K562 (cell line): Measurements from ENCODE around the gene FUT2. TPM values are rescaled to one million over a fixed set of nuclear protein-coding genes. Genes with fewer than 3 reads are reported as not detected.

Experiments
- ATAC-seq: fragments of 200-7000 bp; cut with Tn5 transposase; 3 replicates; pipeline ENCODE4 v1.9.1; 2020; ENCODE audit warnings: moderate library complexity
- BruUV-seq: library from RNA; stranded (reverse); fragments of 400-500 nt; replicated peaks from 2 replicates; lab custom pipeline; 2021; lab: Mats Ljungman, UMichigan
- CTCF ChIA-PET: fragments of 300-600 bp; formaldehyde crosslinking; extraction: SDS; loops from one replicate; lab custom pipeline; 2021; ENCODE audit warnings: low intra/inter-chr PET ratio; lab: Yijun Ruan, JAX
- POLR2A ChIA-PET: fragments of 300-600, 350-650 bp; sonication (Branson Sonifier 250); formaldehyde crosslinking; extraction: SDS; loops from one replicate; lab custom pipeline; 2021; ENCODE audit warnings: antibody characterized with exemption, inconsistent platforms; lab: Yijun Ruan, JAX
- DNase-seq, 4 experiments: peaks; one replicate each; pipeline versions ENCODE4 v3.0.0 to v3.0.0-alpha.2; 2011 to 2018; ENCODE audit warnings: low spot score in 3 of 4, mixed read lengths in 3 of 4; ENCODE audit errors: extremely low read depth in 1 of 4
- FAIRE-seq: peaks from 2 replicates; lab custom pipeline; 2011; peaks lifted over from hg19 to GRCh38; lab: Jason Lieb, UNC
- H2AFZ ChIP-seq: 2 replicates; pipeline ENCODE4 v1.6.0; 2011; ENCODE audit warnings: low read depth, low read length, control low read depth, inconsistent platforms
- H3K27ac ChIP-seq: fragments of 200-600 bp; 3 replicates; pipeline ENCODE4 v1.8.0; 2011; ENCODE audit warnings: low read depth, mild to moderate bottlenecking, control low read depth, inconsistent platforms, low read length, moderate library complexity, mixed read lengths; ENCODE audit errors: extremely low read depth
- H3K27me3 ChIP-seq, 2 experiments: fragments of 300-600 bp in 1 of 2; 2 replicates in 1 of 2; 3 replicates in 1 of 2; pipeline versions ENCODE4 v1.6.0 to v1.8.0; 2011; ENCODE audit warnings: inconsistent platforms in 2 of 2, low read length in 2 of 2, mild to moderate bottlenecking in 1 of 2, mixed read lengths in 1 of 2, moderate library complexity in 1 of 2; ENCODE audit not compliant: control insufficient read depth in 2 of 2, insufficient read depth in 2 of 2
- H3K36me3 ChIP-seq: fragments of 300-600 bp; 3 replicates; pipeline ENCODE4 v1.8.0; 2011; ENCODE audit warnings: mild to moderate bottlenecking, low read length, inconsistent platforms; ENCODE audit not compliant: control insufficient read depth, insufficient read depth
- H3K4me1 ChIP-seq, 2 experiments: fragments of 200-600 bp in 1 of 2; replicated peaks in 1 of 2; 2 replicates in 1 of 2; 3 replicates in 1 of 2; pipeline versions ENCODE4 v1.5.1 to v1.8.0; 2011; ENCODE audit warnings: inconsistent platforms in 2 of 2, low read length in 2 of 2, mild to moderate bottlenecking in 1 of 2, mixed read lengths in 1 of 2, moderate library complexity in 1 of 2; ENCODE audit not compliant: control insufficient read depth in 2 of 2, insufficient read depth in 2 of 2
- H3K4me2 ChIP-seq: 2 replicates; pipeline ENCODE4 v1.6.1; 2011; ENCODE audit warnings: low read length, control low read depth, inconsistent platforms, mixed read lengths; ENCODE audit not compliant: insufficient read depth
- H3K4me3 ChIP-seq: fragments of 200-600 bp; sonication (generic), shearing (Covaris generic); 2 replicates; pipeline ENCODE4 v1.5.1; 2016; ENCODE audit warnings: control low read depth, inconsistent platforms
- H3K79me2 ChIP-seq: fragments of 200-600 bp; 3 replicates; pipeline ENCODE4 v1.8.0; 2011; ENCODE audit warnings: low read length, inconsistent platforms; ENCODE audit not compliant: control insufficient read depth, insufficient read depth
- H3K9ac ChIP-seq, 2 experiments: 2 replicates each; pipeline versions ENCODE4 v1.6.0 to v1.6.1; 2011; ENCODE audit warnings: low read depth in 2 of 2, low read length in 2 of 2, control low read depth in 1 of 2, inconsistent platforms in 1 of 2, mild to moderate bottlenecking in 1 of 2, mixed read lengths in 1 of 2; ENCODE audit not compliant: insufficient read depth in 1 of 2
- H3K9me1 ChIP-seq: one replicate; pipeline ENCODE4 v1.6.0; 2011; ENCODE audit warnings: inconsistent platforms, mild to moderate bottlenecking, low read length, moderate library complexity; ENCODE audit not compliant: control insufficient read depth, insufficient read depth
- H3K9me3 ChIP-seq: replicated peaks from 2 replicates; pipeline ENCODE4 v1.5.1; 2011; ENCODE audit warnings: low read depth, low read length, inconsistent platforms; ENCODE audit not compliant: control insufficient read depth, insufficient read depth
- H4K20me1 ChIP-seq: replicated peaks from 2 replicates; pipeline ENCODE4 v1.6.1; 2011; ENCODE audit warnings: low read length, inconsistent platforms, mixed read lengths; ENCODE audit not compliant: control insufficient read depth, insufficient read depth
- DMBX1 ChIP-seq: fragments of 250-450 bp; sonication (Bioruptor Pico); IDR thresholded peaks from 2 replicates; pipeline ENCODE4 v1.8.0; 2022; ENCODE audit warnings: inconsistent platforms, mild to moderate bottlenecking, moderate library complexity, borderline replicate concordance
- FOSL1 ChIP-seq: fragments of 200-800 bp; sonication (Bioruptor generic); conservative IDR thresholded peaks from 2 replicates; pipeline ENCODE4 v1.6.1; 2016; ENCODE audit warnings: missing genetic modification characterization, missing compliant biosample characterization
- GABPB1 ChIP-seq: sonication (generic); formaldehyde crosslinking; IDR thresholded peaks from 2 replicates; pipeline ENCODE4 v1.8.0; 2022; ENCODE audit warnings: mild to moderate bottlenecking, missing genetic modification reagents
- HDAC1 ChIP-seq, 2 experiments: fragments of 450-650 bp; IDR thresholded peaks; 2 replicates each; pipeline ENCODE4 v1.6.1; 2016 to 2017; ENCODE audit warnings: inconsistent platforms in 1 of 2, mild to moderate bottlenecking in 1 of 2, moderate library complexity in 1 of 2
- JUN ChIP-seq, 2 experiments: sonication (generic) in 1 of 2; formaldehyde crosslinking in 1 of 2; IDR thresholded peaks; 2 replicates each; pipeline versions ENCODE4 v1.6.1 to v1.8.0; 2012 to 2022; ENCODE audit warnings: borderline replicate concordance in 2 of 2, mild to moderate bottlenecking in 2 of 2, improper control_type of control experiment in 1 of 2, low read depth in 1 of 2, low read length in 1 of 2, missing genetic modification reagents in 1 of 2
- JUND ChIP-seq, 2 experiments: IDR thresholded peaks; 2 replicates in 1 of 2; 3 replicates in 1 of 2; pipeline ENCODE4 v1.6.1; 2011; ENCODE audit warnings: borderline replicate concordance in 2 of 2, low read depth in 2 of 2, low read length in 2 of 2, improper control_type of control experiment in 1 of 2, missing biosample characterization in 1 of 2, missing genetic modification characterization in 1 of 2, missing genetic modification reagents in 1 of 2
- KDM1A ChIP-seq, 2 experiments: fragments of 450-650 bp; IDR thresholded peaks; 2 replicates each; pipeline ENCODE4 v1.6.1; 2016; ENCODE audit warnings: mild to moderate bottlenecking in 2 of 2
- MAZ ChIP-seq, 2 experiments: fragments of 450-650 bp in 1 of 2; sonication (generic) in 1 of 2; formaldehyde crosslinking; IDR thresholded peaks in 1 of 2; conservative IDR thresholded peaks in 1 of 2; 2 replicates each; pipeline versions ENCODE4 v1.4.0 to v1.5.0; 2020; ENCODE audit warnings: mild to moderate bottlenecking in 1 of 2, missing genetic modification reagents in 1 of 2
- PHF21A ChIP-seq: fragments of 450-650 bp; IDR thresholded peaks from 2 replicates; pipeline ENCODE4 v1.6.1; 2017; ENCODE audit warnings: low read depth, borderline replicate concordance
- POLR2G ChIP-seq: fragments of 200-400 bp; formaldehyde crosslinking; IDR thresholded peaks from 2 replicates; pipeline ENCODE4 v1.6.1; 2017; ENCODE audit warnings: low read depth, mild to moderate bottlenecking, antibody characterized with exemption, low read length, moderate library complexity
- RB1 ChIP-seq: fragments of 450-650 bp; IDR thresholded peaks from 2 replicates; pipeline ENCODE4 v1.6.1; 2017; ENCODE audit warnings: low read depth, mild to moderate bottlenecking
- RCOR1 ChIP-seq, 2 experiments: IDR thresholded peaks; 2 replicates each; pipeline ENCODE4 v1.6.1; 2012; ENCODE audit warnings: low read depth in 2 of 2, low read length in 2 of 2, borderline replicate concordance in 1 of 2, improper control_type of control experiment in 1 of 2
- SOX6 ChIP-seq: fragments of 450-650 bp; IDR thresholded peaks from 2 replicates; pipeline ENCODE4 v1.6.1; 2014; ENCODE audit warnings: mild to moderate bottlenecking
- YBX1 ChIP-seq: fragments of 450-650 bp; IDR thresholded peaks from 2 replicates; pipeline ENCODE4 v1.7.1; 2016; ENCODE audit warnings: mild to moderate bottlenecking
- WGBS: fragments of 100-300 bp; shearing (Covaris generic); methylation state at CpG from one replicate; pipeline ENCODE4 v1.1.6; 2016; ENCODE audit warnings: low coverage, mixed read lengths; ENCODE audit not compliant: insufficient coverage; ENCODE audit errors: missing lambda C conversion rate; 5-methylcytosine and 5-hydroxymethylcytosine counted together
- in situ Hi-C: fragments of 300-500 bp; cut with MboI; formaldehyde crosslinking; loops from 4 replicates; pipeline ENCODE4 v1.15.0; 2018; ENCODE audit warnings: inconsistent platforms, mixed read lengths
- intact Hi-C: fragments of 100-400 bp; cut with micrococcal nuclease; formaldehyde crosslinking; loops from 2 replicates; pipeline ENCODE4 v1.14.2; 2022
- polyA plus RNA-seq, 8 experiments: library from polyadenylated mRNA; depleted of rRNA in 4 of 8; stranded (reverse) in 5 of 8; unstranded in 3 of 8; fragments of >200 nt; fragmentation: Nextera tagmentation in 2 of 8; fragmentation: Illumina TruSeq in 1 of 8; extraction: Ambion mirVana in 2 of 8; extraction: Trizol in 1 of 8; gene quantifications; 2 replicates each; pipeline versions ENCODE4 v1.2.1 to v1.2.3, GENCODE V29; 2011 to 2014; ENCODE audit warnings: inconsistent platforms in 1 of 8, missing spikeins in 1 of 8
- total RNA-seq, 7 experiments: library from RNA; depleted of rRNA in 6 of 7; stranded (reverse); fragments of >200 nt in 6 of 7; fragmentation: Illumina TruSeq in 2 of 7; extraction: Trizol in 2 of 7; gene quantifications; 2 replicates each; pipeline versions ENCODE4 v1.2.1 to v1.2.3, GENCODE V29; 2011 to 2021; ENCODE audit warnings: low replicate concordance in 1 of 7
- TF ChIP-seq, protein P1 (sequence below): sonication (generic); formaldehyde crosslinking; IDR thresholded peaks from 2 replicates; pipeline ENCODE4 v1.8.0; 2023; ENCODE audit warnings: mild to moderate bottlenecking, missing genetic modification reagents

FUT2 gene
- total and polyA plus RNA-seq, 9 of the 15 experiments (the other 6 are each of a cell fraction or from before 2014, with no cell fraction given) = 0.03 to 0.04 TPM; not detected in 7

- Histone ChIP-seq H3K4me1 (peaks cover 43 to 49% of the 10 kb centered on the region in 2 experiments), H2AFZ (peak within 1 kb of the TSS; percentile 89), H3K9ac (peak within 1 kb of the TSS; percentile 68 to 95), H3K9me1 (peaks cover 3% of the 10 kb centered on the region), H3K9me3 (no peaks in the 10 kb centered on the region), H3K4me3 (peak within 1 kb of the TSS; percentile 53), H3K36me3 (no peaks in the 10 kb centered on the region), H3K4me2 (peak within 1 kb of the TSS; percentile 89), H4K20me1 (no peaks in the 10 kb centered on the region), H3K27ac (peak within 1 kb of the TSS; percentile 82), H3K79me2 (peaks cover 8% of the 10 kb centered on the region; the same call in 2 of the 3 replicates), H3K27me3 (no peaks in the 10 kb centered on the region)
- FAIRE-seq (no peak), ATAC-seq (no peak), DNase-seq (peak in 1 of 4 experiments; percentile 67)
- in situ Hi-C loops = loop anchor here (5.0 kb wide), 1 partner anchor 93 kb away; the partner anchor contains the start of gene CA11
- 49% methylated on average over 20 of the region's 27 CpGs for WGBS
- intact Hi-C loops = loop anchor here (2.0 kb wide), 1 partner anchor 40 kb away; no protein-coding TSS in a partner anchor
- ChIA-PET CTCF (no interaction called here), POLR2A (interaction anchor here (0.6 kb wide), 2 partner anchors 56 to 89 kb away, joined by 3 to 4 read pairs; no protein-coding TSS in a partner anchor)
- BruUV-seq = no TSS peak
- TF ChIP-seq PHF21A = peak; percentile 85
- TF ChIP-seq YBX1 = no peak
- 0 out of 2 replicates have a peak, but pooled peaks have one; percentile 12 for TF ChIP-seq SOX6
- TF ChIP-seq, protein P1, sequence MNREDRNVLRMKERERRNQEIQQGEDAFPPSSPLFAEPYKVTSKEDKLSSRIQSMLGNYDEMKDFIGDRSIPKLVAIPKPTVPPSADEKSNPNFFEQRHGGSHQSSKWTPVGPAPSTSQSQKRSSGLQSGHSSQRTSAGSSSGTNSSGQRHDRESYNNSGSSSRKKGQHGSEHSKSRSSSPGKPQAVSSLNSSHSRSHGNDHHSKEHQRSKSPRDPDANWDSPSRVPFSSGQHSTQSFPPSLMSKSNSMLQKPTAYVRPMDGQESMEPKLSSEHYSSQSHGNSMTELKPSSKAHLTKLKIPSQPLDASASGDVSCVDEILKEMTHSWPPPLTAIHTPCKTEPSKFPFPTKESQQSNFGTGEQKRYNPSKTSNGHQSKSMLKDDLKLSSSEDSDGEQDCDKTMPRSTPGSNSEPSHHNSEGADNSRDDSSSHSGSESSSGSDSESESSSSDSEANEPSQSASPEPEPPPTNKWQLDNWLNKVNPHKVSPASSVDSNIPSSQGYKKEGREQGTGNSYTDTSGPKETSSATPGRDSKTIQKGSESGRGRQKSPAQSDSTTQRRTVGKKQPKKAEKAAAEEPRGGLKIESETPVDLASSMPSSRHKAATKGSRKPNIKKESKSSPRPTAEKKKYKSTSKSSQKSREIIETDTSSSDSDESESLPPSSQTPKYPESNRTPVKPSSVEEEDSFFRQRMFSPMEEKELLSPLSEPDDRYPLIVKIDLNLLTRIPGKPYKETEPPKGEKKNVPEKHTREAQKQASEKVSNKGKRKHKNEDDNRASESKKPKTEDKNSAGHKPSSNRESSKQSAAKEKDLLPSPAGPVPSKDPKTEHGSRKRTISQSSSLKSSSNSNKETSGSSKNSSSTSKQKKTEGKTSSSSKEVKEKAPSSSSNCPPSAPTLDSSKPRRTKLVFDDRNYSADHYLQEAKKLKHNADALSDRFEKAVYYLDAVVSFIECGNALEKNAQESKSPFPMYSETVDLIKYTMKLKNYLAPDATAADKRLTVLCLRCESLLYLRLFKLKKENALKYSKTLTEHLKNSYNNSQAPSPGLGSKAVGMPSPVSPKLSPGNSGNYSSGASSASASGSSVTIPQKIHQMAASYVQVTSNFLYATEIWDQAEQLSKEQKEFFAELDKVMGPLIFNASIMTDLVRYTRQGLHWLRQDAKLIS (CRISPR knock-in tag) = 0 out of 2 replicates have a peak, but pooled peaks have one; percentile 24
- peak in 1 of 2 experiments; percentile 13; a peak in 2 of 4 replicates for TF ChIP-seq HDAC1 (IDR thresholded peaks at IDR 0.05)
- TF ChIP-seq JUN (IDR thresholded peaks at IDR 0.05; ENCODE audit: borderline replicate concordance, low read depth, low read length) = 0 out of 2 replicates have a peak, but pooled peaks have one; percentile 31
- TF ChIP-seq JUN (CRISPR knock-in tag; IDR thresholded peaks at IDR 0.05; ENCODE audit: borderline replicate concordance) = no peak
- 0 out of 2 replicates have a peak, but pooled peaks have one; percentile 50 for TF ChIP-seq JUND (IDR thresholded peaks at IDR 0.05; ENCODE audit: borderline replicate concordance, low read depth, low read length)
- TF ChIP-seq JUND (tag; IDR thresholded peaks at IDR 0.05; ENCODE audit: borderline replicate concordance, low read depth, low read length) = peak; percentile 63; the same call in 1 of the 3 replicates
- no peak for TF ChIP-seq DMBX1 (CRISPR knock-in tag)
- 0 out of 4 replicates have a peak, but pooled peaks of 1 of the 2 experiments have one; percentile 9 for TF ChIP-seq MAZ (CRISPR knock-in tag; conservative IDR thresholded peaks at IDR 0.05 in 1 of 2, IDR thresholded peaks at IDR 0.05 in 1 of 2)
- TF ChIP-seq GABPB1 (CRISPR knock-in tag) = 0 out of 2 replicates have a peak, but pooled peaks have one; percentile 20
- TF ChIP-seq RCOR1 (IDR thresholded peaks at IDR 0.05; ENCODE audit: borderline replicate concordance in 1 of 2, low read depth in 2 of 2, low read length in 2 of 2) = peak in 1 of 2 experiments; percentile 40; a peak in 1 of 4 replicates
- TF ChIP-seq FOSL1 = peak; percentile 72
- 0 out of 2 replicates have a peak, but pooled peaks have one; percentile 49 for TF ChIP-seq POLR2G
- TF ChIP-seq KDM1A (IDR thresholded peaks at IDR 0.05) = peak in 1 of 2 experiments; percentile 72; a peak in 2 of 4 replicates
- TF ChIP-seq RB1 = no peak
Observed at GRCh38 chr19:48740164-48740972, 44.6 kb downstream of the FUT2 start, which contains the start of gene RASIP1. Gene RASIP1, minus strand, starts transcription at chr19:48740610. Its CDS starts 328 bp downstream, at chr19:48740282.
